Subcutaneous adipose tissue (tissue), 4 donors: ENCODE results near the gene B4GALNT4. TPM values are rescaled to one million over a fixed set of nuclear protein-coding genes. Genes with fewer than 3 reads are reported as not detected.

Experiments
- CTCF ChIP-seq: fragments of 450-650 bp; IDR thresholded peaks from one replicate; pipeline ENCODE4 v1.5.1; 2016; ENCODE audit warnings: low read depth, mild to moderate bottlenecking, control low read depth, antibody characterized with exemption, moderate library complexity
- total RNA-seq, 4 donors: library from RNA; depleted of rRNA; stranded (reverse); fragments of >200 nt; gene quantifications; one replicate each; pipeline ENCODE4 v1.1.0, GENCODE V29; 2016

B4GALNT4 gene
- total RNA-seq, 4 donors from 2014 or later = 0.22 TPM; not detected in 3

- no peak for TF ChIP-seq CTCF
Measured at GRCh38 chr11:413120-414081, 44.1 kb downstream of the B4GALNT4 start.

GRCh38 chr11:414318-414857, 45.1 kb downstream of the B4GALNT4 start:
- TF ChIP-seq CTCF = no peak

GRCh38 chr11:415640-416041, 46.3 kb downstream of the B4GALNT4 start:
- no peak for TF ChIP-seq CTCF

GRCh38 chr11:416051-416756, 46.9 kb downstream of the B4GALNT4 start:
- no peak for TF ChIP-seq CTCF

- no peak for TF ChIP-seq CTCF
Measured at GRCh38 chr11:416757-417621, 47.7 kb downstream of the B4GALNT4 start.

- no peak for TF ChIP-seq CTCF
Measured at GRCh38 chr11:417652-418342, 48.5 kb downstream of the B4GALNT4 start.
